WTC11 (cell line): ENCODE data around the gene OSBP2. TPM values are rescaled to one million over a fixed set of nuclear protein-coding genes. Genes with fewer than 3 reads are reported as not detected.

Source experiments
- ATAC-seq: fragments of 200-7000 bp; cut with Tn5 transposase; 2 replicates; pipeline ENCODE4 v1.10.0; 2021; ENCODE audit warnings: mild to moderate bottlenecking, moderate library complexity
- CTCF ChIA-PET: fragments of 300-600 bp; sonication (Branson Sonifier 250); formaldehyde crosslinking; loops from one replicate; lab custom pipeline; 2021; ENCODE audit warnings: antibody characterized with exemption; lab: Charles Lee
- POLR2A ChIA-PET: fragments of 350-600 bp; sonication (Branson Sonifier 250); formaldehyde crosslinking; loops from one replicate; lab custom pipeline; 2021; ENCODE audit warnings: antibody characterized with exemption; lab: Charles Lee
- DNase-seq: peaks from one replicate; pipeline ENCODE4 v3.0.0; 2021; ENCODE audit warnings: low spot score
- H3K27ac Mint-ChIP-seq: 2 replicates; pipeline ENCODE4 v1.8.0; 2021; ENCODE audit warnings: mixed read lengths
- H3K27me3 Mint-ChIP-seq: 2 replicates; pipeline ENCODE4 v1.8.0; 2021; ENCODE audit warnings: low read depth, mild to moderate bottlenecking, moderate library complexity, mixed read lengths
- H3K36me3 Mint-ChIP-seq: 2 replicates; pipeline ENCODE4 v1.8.0; 2021; ENCODE audit warnings: mixed read lengths
- H3K4me1 Mint-ChIP-seq: 2 replicates; pipeline ENCODE4 v1.8.0; 2022; ENCODE audit warnings: mixed read lengths
- H3K4me3 Mint-ChIP-seq: 2 replicates; pipeline ENCODE4 v1.8.0; 2021; ENCODE audit warnings: mild to moderate bottlenecking, moderate library complexity, mixed read lengths
- H3K9me3 Mint-ChIP-seq: 2 replicates; pipeline ENCODE4 v1.8.0; 2021; ENCODE audit warnings: mixed read lengths
- AFF4 ChIP-seq: sonication (generic); formaldehyde crosslinking; IDR thresholded peaks from 2 replicates; pipeline ENCODE4 v1.8.1; 2023; ENCODE audit warnings: mild to moderate bottlenecking, missing genetic modification reagents, borderline replicate concordance
- ATF2 ChIP-seq: sonication (generic); formaldehyde crosslinking; IDR thresholded peaks from 2 replicates; pipeline ENCODE4 v1.8.1; 2022; ENCODE audit warnings: low read depth, missing genetic modification reagents, borderline replicate concordance
- ATF3 ChIP-seq: sonication (generic); formaldehyde crosslinking; conservative IDR thresholded peaks from 2 replicates; pipeline ENCODE4 v1.8.1; 2022; ENCODE audit warnings: mild to moderate bottlenecking, missing genetic modification reagents
- E2F5 ChIP-seq: sonication (generic); formaldehyde crosslinking; IDR thresholded peaks from 2 replicates; pipeline ENCODE4 v1.8.1; 2022; ENCODE audit warnings: mild to moderate bottlenecking, moderate library complexity, missing genetic modification reagents
- FOXK1 ChIP-seq: sonication (generic); formaldehyde crosslinking; IDR thresholded peaks from 2 replicates; pipeline ENCODE4 v1.8.0; 2022; ENCODE audit warnings: mild to moderate bottlenecking, moderate library complexity, missing genetic modification reagents
- HMGA2 ChIP-seq: fragments of 250-450 bp; sonication (Bioruptor Pico); IDR thresholded peaks from 2 replicates; pipeline ENCODE4 v1.4.0; 2021; ENCODE audit warnings: mild to moderate bottlenecking, moderate library complexity
- IRF2 ChIP-seq: sonication (generic); formaldehyde crosslinking; IDR thresholded peaks from 2 replicates; pipeline ENCODE4 v1.8.0; 2022; ENCODE audit warnings: low read depth, missing genetic modification reagents, borderline replicate concordance
- NFATC4 ChIP-seq: fragments of 250-450 bp; sonication (Bioruptor Pico); IDR thresholded peaks from 2 replicates; pipeline ENCODE4 v1.9.0; 2021; ENCODE audit warnings: mild to moderate bottlenecking
- SMAD3 ChIP-seq: sonication (generic); formaldehyde crosslinking; IDR thresholded peaks from 2 replicates; pipeline ENCODE4 v1.8.0; 2022; ENCODE audit warnings: missing genetic modification reagents, mild to moderate bottlenecking, borderline replicate concordance
- SP1 ChIP-seq: sonication (generic); formaldehyde crosslinking; conservative IDR thresholded peaks from 2 replicates; pipeline ENCODE4 v1.8.1; 2022; ENCODE audit warnings: missing genetic modification reagents
- ZNF121 ChIP-seq: sonication (generic); formaldehyde crosslinking; IDR thresholded peaks from 2 replicates; pipeline ENCODE4 v1.8.0; 2023; ENCODE audit warnings: missing genetic modification reagents
- ZNF232 ChIP-seq: sonication (generic); formaldehyde crosslinking; IDR thresholded peaks from 2 replicates; pipeline ENCODE4 v1.8.0; 2022; ENCODE audit warnings: mild to moderate bottlenecking, missing genetic modification reagents
- ZNF317 ChIP-seq: sonication (generic); formaldehyde crosslinking; IDR thresholded peaks from 2 replicates; pipeline ENCODE4 v1.8.1; 2023; ENCODE audit warnings: low read depth, mild to moderate bottlenecking, moderate library complexity, missing genetic modification reagents, borderline replicate concordance
- ZNF396 ChIP-seq: fragments of 250-450 bp; sonication (Bioruptor Pico); IDR thresholded peaks from 2 replicates; pipeline ENCODE4 v1.8.0; 2021; ENCODE audit warnings: mild to moderate bottlenecking, moderate library complexity, borderline replicate concordance
- ZNF671 ChIP-seq: fragments of 250-450 bp; sonication (Bioruptor Pico); IDR thresholded peaks from 2 replicates; pipeline ENCODE4 v1.8.0; 2021; ENCODE audit warnings: mild to moderate bottlenecking
- total RNA-seq: library from RNA; stranded (reverse); gene quantifications from 3 replicates; pipeline ENCODE4 v1.2.3, GENCODE V29; 2021
- TF ChIP-seq, protein P1 (sequence below): sonication (generic); formaldehyde crosslinking; IDR thresholded peaks from 2 replicates; pipeline ENCODE4 v1.8.0; 2022; ENCODE audit warnings: mild to moderate bottlenecking, missing genetic modification reagents
- TF ChIP-seq, protein P2 (sequence below): sonication (generic); formaldehyde crosslinking; IDR thresholded peaks from 2 replicates; pipeline ENCODE4 v1.8.0; 2022; ENCODE audit warnings: mild to moderate bottlenecking, missing genetic modification reagents

Gene OSBP2
- total RNA-seq, 1 experiment from 2014 or later, result 4.1 TPM

DNA sequence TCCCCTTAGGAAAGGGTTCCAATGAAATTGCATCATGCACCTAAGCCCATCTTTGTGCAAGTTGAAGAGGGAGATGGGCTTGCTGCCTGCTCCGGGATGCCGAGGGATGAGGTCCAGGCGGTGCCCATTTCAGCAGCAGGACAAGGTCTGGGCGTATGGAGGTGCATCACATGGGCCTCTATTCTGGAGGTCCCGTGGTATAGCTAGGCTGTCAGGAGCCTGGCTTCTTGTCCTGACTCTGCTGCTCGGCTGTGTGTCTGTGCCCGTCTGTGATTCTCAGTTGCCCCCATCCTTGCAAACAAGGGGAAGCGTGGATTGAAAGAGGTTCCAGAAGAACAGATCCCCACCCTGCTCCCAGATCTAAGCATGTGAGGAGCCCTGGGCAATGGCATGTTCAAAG lies 130.0 kb downstream of the OSBP2 start:
- Mint-ChIP-seq H3K27me3 (peaks cover 37% of the 10 kb centered on the region), H3K9me3 (no peaks in the 10 kb centered on the region), H3K4me1 (peaks cover 14% of the 10 kb centered on the region), H3K27ac (no peak overlapping the region), H3K36me3 (no peaks in the 10 kb centered on the region), H3K4me3 (no peak overlapping the region)
- ATAC-seq (no peak), DNase-seq (no peak)
- CTCF ChIA-PET, result no interaction called here
- no peak for TF ChIP-seq SP1
- no peak for TF ChIP-seq AFF4 (CRISPR knock-in tag)
- no peak for TF ChIP-seq E2F5 (CRISPR knock-in tag)
- no peak for TF ChIP-seq ZNF232 (CRISPR knock-in tag)
- TF ChIP-seq ZNF671 (CRISPR knock-in tag), result no peak
- no peak for TF ChIP-seq FOXK1 (CRISPR knock-in tag)
- no peak for TF ChIP-seq SMAD3
- TF ChIP-seq ATF3 (CRISPR knock-in tag), result no peak
- no peak for TF ChIP-seq ZNF317 (CRISPR knock-in tag)
- TF ChIP-seq ATF2 (CRISPR knock-in tag), result no peak
- TF ChIP-seq NFATC4 (CRISPR knock-in tag), result no peak
- TF ChIP-seq ZNF121, result no peak
- POLR2A ChIA-PET, result no interaction called here

DNA sequence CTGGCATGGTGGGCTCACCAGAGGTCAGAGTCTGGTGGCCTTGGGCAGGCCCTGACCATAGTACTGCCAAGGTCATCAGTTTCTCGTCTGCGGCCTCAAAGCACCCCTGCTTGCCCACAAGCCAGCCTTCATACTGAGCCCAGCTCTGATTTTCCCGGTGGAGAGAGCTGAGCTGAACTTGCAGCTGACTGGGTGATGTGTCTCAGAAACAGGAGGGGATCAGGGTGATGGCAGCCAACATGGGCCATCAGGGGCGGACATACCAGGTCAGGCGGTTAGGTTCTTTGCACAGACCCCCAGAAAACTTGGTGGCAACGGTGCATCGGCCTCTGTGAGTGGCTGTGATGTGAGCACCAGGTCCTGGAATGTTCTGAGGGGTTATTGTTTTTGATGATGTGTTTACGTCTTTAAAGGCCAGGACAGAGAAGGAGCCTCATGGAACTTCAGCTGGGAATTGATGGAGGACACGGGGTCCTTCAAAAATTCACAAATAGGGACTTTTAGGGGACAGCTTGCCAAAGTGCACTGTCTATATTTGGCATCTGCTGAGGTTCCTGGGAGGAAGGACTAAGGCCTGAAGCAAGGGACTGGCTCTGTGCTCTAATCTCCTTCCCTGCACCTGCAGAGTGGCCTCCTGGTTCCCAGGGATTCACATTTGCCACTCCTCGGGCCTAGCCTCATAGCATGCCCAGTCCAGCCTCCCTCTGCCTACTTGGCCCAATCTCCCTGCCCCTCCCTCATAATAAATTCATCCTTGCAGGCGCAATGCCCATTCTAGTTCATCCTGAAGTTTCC lies 131.2 kb downstream of the OSBP2 start:
- no peak for ATAC-seq
- no peak for TF ChIP-seq ATF2 (CRISPR knock-in tag)
- TF ChIP-seq, protein P1, sequence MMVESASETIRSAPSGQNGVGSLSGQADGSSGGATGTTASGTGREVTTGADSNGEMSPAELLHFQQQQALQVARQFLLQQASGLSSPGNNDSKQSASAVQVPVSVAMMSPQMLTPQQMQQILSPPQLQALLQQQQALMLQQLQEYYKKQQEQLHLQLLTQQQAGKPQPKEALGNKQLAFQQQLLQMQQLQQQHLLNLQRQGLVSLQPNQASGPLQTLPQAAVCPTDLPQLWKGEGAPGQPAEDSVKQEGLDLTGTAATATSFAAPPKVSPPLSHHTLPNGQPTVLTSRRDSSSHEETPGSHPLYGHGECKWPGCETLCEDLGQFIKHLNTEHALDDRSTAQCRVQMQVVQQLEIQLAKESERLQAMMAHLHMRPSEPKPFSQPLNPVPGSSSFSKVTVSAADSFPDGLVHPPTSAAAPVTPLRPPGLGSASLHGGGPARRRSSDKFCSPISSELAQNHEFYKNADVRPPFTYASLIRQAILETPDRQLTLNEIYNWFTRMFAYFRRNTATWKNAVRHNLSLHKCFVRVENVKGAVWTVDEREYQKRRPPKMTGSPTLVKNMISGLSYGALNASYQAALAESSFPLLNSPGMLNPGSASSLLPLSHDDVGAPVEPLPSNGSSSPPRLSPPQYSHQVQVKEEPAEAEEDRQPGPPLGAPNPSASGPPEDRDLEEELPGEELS (CRISPR knock-in tag), result no peak
- TF ChIP-seq ZNF396 (CRISPR knock-in tag), result no peak
- TF ChIP-seq E2F5 (CRISPR knock-in tag), result no peak
- no peak for TF ChIP-seq HMGA2
- TF ChIP-seq, protein P2, sequence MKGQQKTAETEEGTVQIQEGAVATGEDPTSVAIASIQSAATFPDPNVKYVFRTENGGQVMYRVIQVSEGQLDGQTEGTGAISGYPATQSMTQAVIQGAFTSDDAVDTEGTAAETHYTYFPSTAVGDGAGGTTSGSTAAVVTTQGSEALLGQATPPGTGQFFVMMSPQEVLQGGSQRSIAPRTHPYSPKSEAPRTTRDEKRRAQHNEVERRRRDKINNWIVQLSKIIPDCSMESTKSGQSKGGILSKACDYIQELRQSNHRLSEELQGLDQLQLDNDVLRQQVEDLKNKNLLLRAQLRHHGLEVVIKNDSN (CRISPR knock-in tag), result no peak
- TF ChIP-seq IRF2 (CRISPR knock-in tag), result no peak
- no peak for TF ChIP-seq SMAD3
- Mint-ChIP-seq H3K27me3 (peaks cover 32% of the 10 kb centered on the region), H3K36me3 (no peaks in the 10 kb centered on the region), H3K27ac (no peak overlapping the region), H3K9me3 (no peaks in the 10 kb centered on the region), H3K4me3 (no peak overlapping the region), H3K4me1 (peaks cover 21% of the 10 kb centered on the region)
- ChIA-PET POLR2A (no interaction called here), CTCF (no interaction called here)
- DNase-seq, result no peak
